Stimulated activated CD8-positive, alpha-beta memory T cell treated with anti-CD3 and anti-CD28 coated beads, Interleukin-7, amount 100 ng/mL, for 4 hours (primary cell): ENCODE results near the gene NPIPA3.
"Not testable (repeated sequence)": the region's sequence is repeated elsewhere in the genome, so short reads cannot be mapped to it uniquely, and the experiment has no call there.

Experiments used
- DNase-seq, 2 donors: peaks; one replicate each; pipeline ENCODE4 v3.0.0-alpha.2; 2020; ENCODE audit warnings: low read depth in 2 of 2

NPIPA3 gene

DNA sequence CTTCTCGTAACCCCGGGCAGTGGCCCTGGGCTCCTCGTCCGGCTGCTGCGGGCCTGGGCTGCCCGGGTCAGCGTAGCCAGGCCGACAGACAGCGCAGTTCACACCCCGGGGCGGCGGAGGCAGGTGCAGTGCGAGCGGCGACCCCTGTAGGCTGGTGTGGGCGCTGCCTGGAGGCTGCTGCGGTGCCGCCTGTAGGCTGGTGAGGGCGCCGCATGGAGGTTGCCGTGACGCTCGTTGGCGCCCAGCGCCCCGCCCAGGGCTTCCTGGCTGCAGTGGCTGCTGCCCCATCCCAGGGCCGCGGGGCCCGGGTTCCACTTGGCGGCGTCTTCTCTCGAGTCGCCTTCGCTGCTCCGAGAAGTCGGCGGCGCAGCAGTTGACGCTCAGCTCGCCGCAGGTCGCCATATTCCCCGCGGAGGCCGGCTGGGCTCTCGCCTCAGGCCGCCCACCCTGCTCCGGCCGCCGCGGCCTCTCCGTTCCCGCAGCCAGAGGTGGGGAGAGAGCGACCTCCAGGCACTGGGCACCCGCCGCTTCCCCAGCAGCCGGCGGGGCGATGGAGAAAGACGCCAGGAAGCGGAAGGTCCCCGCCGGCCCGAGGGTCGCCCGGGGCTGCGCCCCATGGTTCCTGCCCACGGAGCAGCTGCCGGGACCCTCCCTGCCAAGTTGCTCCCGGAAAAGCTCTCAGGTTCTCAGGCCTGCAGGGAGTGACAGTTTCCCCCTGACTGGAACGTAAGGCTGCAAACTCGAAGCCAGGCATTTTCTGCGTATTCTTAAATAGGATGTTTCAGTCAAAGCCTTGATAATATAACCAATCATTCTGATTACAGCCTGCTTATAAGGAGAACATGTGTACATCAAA is at the start of gene NPIPA3:
Gene NPIPA3, plus strand, starts transcription at position 256 of the 856 bp plus-strand sequence. CDS start 5,533 bp downstream, outside the sequence.
- not testable (repeated sequence) for DNase-seq

DNA sequence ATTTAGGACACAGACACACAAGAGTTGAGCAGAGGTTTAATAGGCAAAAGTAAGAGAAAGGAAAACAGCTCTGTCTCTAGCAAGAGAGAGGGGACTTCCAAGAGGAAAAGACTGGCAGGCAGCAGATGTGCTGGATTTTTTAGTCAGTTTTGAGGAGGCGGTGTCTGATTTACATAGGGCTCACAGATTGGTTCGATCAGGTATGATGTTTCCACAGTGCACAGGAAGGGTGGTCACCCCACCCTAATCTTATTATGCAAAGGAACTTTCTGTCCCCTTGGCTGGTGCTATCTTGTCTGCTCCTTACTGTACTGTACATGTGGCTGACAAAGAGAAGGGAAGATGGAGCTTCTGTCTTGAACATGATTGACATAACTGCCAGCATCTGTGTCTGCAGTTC is 45.1 kb upstream of the NPIPA3 start:
- no peak for DNase-seq

DNA sequence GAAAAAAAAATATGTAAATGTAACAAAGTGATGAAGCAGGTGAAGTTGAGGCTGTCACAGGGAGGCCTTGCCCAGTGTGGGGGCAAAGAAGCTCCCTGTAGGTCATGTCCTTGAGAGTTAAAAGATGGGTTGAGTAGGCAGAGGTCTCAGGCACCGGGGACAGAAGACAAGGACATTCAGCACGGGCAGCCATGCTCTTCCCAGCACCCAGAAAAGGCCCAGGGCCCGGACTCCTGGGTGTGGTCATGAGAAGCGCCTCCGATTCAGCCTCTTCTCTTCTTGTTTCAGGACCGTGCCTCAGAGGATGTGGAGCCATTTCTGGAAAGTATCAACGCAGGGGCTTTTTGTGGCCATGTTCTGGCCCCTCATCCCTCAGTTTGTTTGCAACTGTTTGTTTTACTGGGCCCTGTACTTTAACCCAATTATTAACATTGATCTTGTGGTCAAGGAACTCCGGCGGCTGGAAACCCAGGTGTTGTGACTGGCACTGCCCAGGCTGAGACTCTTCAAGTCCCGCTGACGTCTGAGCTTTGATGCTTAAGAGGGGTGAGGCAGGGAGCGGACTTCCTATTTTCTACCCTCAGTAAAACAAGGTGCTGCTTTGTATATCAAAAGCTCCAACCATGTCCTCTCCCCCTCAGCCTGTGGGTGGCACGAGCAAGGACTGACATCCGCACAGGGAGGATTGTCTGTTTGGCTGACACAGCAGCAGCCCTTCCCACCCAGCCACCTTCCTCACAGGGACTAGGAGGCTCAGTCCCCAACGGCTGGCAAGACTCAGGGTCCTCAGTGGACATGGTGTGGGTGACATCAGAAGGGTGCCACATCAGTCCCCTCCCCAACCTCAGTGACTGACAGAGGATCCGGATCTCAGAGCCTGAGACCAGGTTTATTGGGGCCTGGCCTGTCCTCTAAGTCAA is 35.6 kb upstream of the NPIPA3 start:
- DNase-seq, result no peak

DNA sequence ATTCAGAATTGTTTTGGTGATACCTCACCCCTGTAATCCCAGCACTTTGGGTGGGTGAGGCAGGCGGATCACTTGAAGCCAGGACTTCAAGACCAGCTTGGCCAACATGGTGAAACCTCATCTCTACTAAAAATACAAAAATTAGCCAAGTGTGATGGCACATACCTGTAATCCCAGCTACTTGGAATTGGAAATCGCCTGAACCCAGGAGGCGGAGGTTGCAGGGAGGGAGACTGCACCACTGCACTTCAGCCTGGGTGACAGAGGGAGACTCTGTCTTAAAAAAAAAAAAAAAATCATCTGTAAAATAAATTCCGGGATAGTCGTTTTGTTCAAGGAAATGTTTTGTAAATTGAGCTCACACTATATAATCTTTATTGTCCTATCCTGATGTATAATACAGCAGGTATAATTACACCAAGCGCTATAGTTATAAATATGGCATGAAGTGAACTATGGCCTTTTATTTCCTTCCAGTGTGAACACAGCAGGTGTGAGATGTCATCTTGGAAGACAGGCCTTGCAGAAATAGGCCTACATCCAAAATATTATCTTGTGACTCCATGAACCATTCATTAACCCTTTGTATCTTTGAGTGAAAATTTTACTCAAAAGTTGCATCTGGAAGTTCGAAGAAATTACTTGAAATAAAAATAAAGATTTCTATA is 34.5 kb upstream of the NPIPA3 start:
- no peak for DNase-seq

DNA sequence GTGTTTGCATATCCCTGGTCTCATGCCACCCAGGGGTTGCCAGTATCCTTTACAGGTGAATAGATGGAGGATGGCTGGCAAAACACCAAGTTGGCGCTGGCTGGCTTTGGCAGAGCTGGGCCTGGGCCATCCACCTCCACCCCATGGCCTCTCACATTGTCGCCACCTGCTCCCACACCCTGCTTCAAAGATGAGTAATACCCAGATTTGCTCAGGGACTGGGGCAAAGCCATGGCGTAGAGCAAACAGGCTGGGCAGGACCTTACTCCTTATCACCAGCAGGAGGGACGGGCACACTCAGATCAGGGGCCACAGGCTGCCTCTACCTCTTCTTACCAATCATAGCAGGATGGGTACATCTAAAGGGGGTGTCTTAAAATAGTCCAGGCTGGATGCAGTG is 33.4 kb upstream of the NPIPA3 start:
- DNase-seq, result no peak

DNA sequence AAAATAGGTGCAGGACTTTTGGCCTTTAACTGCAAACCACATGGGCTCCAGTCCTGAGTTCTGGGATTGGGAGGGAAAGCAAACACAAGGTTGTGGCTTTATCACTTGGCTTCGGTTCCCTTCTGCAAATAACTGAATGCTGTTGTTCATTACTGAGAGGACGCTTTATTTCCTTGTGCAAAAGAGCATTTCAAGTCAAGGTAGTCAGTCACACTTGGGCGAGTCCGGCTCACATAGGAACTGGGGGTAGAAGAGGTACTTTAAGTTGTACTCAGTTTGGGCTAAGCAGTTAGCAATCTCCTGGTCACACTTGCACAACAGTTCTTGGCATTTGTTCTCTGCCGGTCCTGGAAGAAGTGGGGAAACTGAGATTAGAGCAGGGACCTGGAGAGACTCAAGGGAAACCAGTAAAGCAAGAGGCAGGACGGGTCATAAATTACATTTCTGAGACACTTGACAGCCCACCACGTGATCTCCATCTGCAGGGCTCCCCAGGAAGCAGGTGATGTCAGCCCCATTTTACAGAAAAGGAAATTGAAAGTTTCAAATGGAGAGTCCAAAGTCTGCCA is 30.7 kb upstream of the NPIPA3 start:
- DNase-seq, result no peak

DNA sequence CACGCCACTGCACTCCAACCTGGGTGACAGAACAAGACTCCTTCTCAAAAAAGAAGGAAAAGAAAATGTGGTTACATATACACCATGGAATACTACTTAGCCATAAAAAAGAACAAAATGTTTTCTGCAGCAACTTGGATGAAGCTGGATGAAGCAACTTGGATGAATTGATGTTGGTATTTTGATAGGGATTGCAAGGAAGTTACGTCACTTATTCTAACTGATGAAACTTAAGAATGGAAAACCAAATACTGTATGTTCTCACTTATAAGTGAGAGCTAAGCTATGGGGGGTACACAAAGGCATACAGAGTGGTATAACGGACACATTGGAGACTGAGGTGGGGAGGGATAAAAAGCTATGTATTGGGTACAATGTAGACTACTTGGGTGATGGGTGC is 26.6 kb upstream of the NPIPA3 start:
- no peak for DNase-seq

DNA sequence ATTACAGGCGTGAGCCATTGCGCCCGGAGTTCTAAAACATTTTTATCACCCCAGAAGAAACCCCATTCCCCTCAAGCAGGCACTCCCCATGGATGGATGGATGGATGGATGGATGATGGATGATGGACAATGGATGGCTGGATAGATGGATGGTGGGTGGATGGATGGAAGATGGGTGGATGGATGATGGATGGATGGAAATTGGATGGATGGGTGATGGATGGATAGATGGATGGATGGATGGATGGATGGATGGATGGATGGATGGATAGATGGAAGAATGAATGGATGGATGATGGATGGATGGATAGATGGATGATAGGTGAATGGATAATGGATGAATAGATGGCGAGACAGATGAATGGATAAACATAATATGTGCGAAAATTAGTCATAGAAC is 25.6 kb upstream of the NPIPA3 start:
- no peak for DNase-seq

DNA sequence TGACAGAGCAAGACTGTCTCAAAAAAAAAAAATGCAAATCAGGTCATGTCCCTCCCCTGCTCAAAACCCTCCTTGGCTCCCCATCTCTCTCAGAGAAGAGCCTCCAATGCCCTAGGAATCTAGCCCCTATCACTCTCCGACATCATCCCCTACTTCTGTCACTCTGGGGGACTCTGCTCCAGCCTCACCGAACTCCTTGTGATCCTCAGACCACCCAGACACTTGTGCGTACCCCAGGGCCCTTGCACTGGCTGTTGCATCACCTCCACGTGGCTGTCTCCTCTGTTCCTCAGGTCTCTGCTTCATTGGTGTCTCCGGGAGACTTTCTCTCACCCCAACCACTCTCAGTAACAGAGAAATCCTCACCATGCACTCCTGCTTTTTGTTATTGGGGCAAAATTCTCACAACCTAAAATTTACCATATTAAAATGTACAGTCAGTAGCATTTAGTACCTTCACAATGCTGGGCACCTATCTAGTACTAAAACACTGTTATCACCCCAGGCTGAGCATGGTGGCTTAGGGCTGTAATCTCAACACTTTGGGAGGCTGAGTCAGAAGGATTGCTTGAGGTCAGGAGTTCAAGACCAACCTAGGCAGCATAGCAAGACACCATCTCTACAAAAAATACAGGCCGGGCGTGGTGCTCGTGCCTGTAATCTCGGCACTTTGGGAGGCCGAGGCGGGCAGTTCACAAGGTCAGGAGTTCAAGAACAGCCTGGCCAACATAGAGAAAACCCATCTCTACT is 24.3 kb upstream of the NPIPA3 start:
- DNase-seq, result no peak

DNA sequence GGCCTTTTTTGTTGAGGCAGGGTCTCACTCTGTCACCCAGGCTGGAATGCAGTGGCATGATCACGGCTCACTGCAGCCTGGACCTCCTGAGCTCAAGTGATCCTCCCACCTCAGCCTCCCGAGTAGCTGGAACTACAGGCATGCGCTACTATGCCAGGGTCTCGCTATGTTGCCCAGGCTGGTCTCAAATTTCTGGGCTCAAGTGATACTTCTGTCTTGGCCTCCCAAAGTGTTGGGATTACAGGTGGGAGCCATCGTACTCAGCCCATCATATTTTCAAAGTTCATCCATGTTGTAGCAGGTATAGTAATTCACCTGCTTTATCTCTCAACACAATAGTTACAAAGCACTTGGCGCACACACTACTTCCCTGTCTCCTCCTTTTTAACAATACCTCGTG is 22.8 kb upstream of the NPIPA3 start:
- DNase-seq, result not testable (repeated sequence)

DNA sequence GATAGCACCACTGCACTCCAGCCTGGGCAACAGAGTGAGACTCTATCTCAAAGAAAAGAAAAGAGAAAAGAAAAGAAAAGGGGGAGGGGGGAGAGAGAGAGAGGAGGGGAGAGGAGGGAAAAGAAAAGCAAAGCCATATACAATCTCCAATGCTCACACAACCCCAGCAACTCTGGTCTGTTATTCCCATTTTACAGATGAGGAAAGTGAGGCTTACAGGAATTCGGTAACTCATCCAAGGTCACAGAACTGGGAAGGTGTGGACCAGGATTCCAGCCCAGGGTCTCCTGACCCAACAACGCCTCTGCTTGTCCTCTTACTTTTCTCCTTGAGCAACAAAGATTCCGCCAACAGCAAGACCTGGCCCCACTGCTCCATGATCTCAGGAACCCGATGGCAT is 22.1 kb upstream of the NPIPA3 start:
- no peak for DNase-seq

DNA sequence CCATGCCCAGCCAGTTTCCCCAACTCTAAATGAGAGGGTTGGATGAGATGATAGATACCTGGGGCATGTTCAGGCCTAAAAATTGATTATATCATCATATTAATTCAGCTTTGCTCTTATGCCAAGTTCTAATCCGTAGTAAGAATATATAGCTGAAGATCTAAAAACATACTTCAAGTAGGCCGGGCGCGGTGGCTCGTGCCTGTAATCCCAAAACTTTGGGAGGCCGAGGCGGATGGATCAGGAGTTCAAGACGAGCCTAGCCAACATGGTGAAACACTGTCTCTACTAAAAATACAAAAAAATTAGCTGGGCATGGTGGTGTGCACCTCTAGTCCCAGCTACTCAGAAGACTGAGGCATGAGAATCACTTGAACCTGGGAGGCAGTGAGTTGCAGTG is 21.1 kb upstream of the NPIPA3 start:
- DNase-seq, result no peak

DNA sequence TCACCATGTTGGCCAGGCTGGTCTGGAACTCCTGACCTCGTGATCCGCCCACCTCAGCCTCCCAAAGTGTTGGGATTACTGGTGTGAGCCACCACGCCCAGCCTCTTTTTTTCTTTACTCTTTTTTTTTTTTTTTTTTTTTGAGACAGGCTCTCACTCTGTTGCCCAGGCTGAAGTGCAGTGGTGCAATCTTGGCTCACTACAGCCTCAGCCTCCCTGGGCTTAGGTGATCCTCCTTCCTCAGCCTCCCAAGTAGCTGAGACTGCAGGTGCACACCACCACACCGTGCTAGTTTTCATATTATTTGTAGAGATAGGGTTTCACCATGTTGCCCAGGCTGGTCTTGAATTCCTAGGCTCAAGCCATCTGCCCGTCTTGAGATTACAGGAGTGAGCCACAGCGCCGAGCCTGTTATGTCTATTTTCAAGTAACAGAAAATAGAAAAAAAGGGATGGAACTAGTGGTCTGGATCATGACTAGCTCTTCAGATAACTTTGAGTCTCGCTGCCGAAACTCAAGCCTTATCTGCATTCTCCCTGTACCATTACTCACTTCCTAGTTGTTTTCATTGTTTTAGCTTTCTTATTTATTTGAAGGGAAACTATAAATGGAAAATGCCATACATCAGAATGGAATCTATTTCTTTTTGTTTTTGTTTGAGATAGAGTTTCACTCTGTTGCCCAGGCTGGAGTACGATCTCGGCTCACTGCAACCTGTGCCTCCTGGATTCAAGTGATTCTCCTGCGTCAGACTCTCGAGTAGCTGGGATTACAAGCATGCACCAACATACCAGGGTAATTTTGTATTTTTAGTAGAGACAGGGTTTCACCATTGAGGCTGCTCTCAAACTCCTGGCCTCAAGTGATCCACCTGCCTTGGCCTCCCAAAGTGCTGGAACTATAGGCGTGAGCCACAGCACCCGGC is 17.1 kb upstream of the NPIPA3 start:
- DNase-seq, result not testable (repeated sequence)

DNA sequence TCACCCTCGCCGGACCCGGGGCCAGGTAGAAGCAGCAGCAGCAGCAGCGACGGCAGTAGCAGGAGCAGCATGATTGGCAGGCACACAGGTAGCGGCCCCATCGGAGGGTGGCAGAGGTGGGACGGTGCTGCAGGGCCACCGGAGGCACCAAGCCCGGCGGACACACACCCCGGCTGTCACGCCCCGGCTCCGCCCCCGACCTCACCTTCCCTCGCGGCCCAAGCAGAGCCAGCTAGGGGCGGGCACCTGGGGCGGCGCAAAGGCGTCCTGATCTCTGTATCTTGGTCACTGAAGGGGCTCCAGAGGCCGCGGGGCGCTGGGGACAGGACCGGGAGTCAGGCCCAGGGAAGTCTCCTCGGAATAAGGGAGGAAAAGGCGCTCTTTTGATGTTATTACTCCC is 9.1 kb upstream of the NPIPA3 start, which contains the start of gene PLA2G10:
Gene PLA2G10, minus strand, starts transcription at position 180 of the 400 bp plus-strand sequence. Its CDS starts 79 bp downstream, at position 101.
- not testable (repeated sequence) for DNase-seq

DNA sequence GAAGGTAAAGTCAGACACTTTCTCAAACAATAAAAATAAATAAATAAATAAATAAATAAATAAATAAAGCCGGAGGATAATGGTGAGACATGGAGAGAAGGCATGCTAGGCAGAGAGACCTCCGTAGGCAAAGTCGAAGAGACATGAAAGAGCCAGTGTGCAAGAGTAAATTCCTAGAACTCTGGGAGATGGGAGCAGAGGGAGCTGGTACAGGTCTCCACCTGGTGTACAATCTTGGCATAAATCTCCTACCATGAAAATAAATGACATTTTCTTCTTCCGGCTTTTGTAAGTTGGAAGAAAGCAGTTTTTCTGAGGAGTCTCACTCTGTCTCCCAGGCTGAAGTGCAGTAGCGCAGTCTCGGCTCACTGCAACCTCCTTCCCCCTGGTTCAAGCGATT is 1.4 kb upstream of the NPIPA3 start:
- DNase-seq, result not testable (repeated sequence)

DNA sequence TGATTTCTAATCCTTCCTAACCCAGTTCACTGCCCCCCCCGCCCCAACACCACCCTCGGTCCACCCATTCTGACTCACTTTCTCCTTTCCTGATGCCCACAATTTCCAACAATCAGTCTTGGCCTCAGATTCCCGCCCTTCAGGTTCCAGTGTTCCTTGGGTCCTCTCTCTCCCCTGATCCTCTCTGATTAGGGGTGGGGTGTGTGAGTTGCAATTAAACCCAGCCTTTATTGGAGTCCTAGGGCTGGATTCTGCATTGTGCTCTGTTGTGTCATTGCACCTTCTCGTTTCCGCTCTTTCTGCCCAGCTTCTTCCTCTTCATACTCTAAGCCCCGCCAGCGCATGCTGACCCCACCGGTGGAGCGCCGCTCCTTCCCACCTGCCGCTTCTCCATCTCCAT is 539 bp upstream of the NPIPA3 start:
- DNase-seq, result not testable (repeated sequence)

DNA sequence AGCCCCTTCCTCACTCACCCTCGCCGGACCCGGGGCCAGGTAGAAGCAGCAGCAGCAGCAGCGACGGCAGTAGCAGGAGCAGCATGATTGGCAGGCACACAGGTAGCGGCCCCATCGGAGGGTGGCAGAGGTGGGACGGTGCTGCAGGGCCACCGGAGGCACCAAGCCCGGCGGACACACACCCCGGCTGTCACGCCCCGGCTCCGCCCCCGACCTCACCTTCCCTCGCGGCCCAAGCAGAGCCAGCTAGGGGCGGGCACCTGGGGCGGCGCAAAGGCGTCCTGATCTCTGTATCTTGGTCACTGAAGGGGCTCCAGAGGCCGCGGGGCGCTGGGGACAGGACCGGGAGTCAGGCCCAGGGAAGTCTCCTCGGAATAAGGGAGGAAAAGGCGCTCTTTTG is 30.0 kb downstream of the NPIPA3 start:
- not testable (repeated sequence) for DNase-seq

DNA sequence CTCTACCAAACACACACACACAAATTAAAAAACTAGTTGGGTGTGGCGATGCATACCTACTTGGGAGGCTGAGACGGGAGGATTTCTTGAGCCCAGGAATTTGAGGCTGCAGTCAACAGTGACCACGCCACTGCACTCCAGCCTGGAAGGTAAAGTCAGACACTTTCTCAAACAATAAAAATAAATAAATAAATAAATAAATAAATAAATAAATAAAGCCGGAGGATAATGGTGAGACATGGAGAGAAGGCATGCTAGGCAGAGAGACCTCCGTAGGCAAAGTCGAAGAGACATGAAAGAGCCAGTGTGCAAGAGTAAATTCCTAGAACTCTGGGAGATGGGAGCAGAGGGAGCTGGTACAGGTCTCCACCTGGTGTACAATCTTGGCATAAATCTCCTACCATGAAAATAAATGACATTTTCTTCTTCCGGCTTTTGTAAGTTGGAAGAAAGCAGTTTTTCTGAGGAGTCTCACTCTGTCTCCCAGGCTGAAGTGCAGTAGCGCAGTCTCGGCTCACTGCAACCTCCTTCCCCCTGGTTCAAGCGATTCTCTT is 37.7 kb downstream of the NPIPA3 start:
- DNase-seq, result not testable (repeated sequence)

DNA sequence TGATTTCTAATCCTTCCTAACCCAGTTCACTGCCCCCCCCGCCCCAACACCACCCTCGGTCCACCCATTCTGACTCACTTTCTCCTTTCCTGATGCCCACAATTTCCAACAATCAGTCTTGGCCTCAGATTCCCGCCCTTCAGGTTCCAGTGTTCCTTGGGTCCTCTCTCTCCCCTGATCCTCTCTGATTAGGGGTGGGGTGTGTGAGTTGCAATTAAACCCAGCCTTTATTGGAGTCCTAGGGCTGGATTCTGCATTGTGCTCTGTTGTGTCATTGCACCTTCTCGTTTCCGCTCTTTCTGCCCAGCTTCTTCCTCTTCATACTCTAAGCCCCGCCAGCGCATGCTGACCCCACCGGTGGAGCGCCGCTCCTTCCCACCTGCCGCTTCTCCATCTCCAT is 38.6 kb downstream of the NPIPA3 start:
- not testable (repeated sequence) for DNase-seq
